Stomach (tissue), 4 donors: ENCODE results near the gene ERC1.

ENCODE experiments used
- CTCF ChIP-seq, 7 experiments: fragments of 450-650 bp in 4 of 7; fragments of 200-600 bp in 3 of 7; sonication (generic) in 3 of 7; IDR thresholded peaks; one replicate each; pipeline ENCODE4 v1.5.1; 2016 to 2019; ENCODE audit warnings: antibody characterized with exemption in 7 of 7, control low read depth in 2 of 7, mild to moderate bottlenecking in 1 of 7
- EP300 ChIP-seq: sonication (generic); formaldehyde crosslinking; IDR thresholded peaks from one replicate; pipeline ENCODE4 v1.6.1; 2017; ENCODE audit warnings: antibody characterized with exemption
- POLR2A ChIP-seq, 4 donors: fragments of 450-650 bp; IDR thresholded peaks; one replicate each; pipeline ENCODE4 v1.6.1; 2016; ENCODE audit warnings: antibody characterized with exemption in 4 of 4, control low read depth in 2 of 4, mild to moderate bottlenecking in 1 of 4, moderate library complexity in 1 of 4
- POLR2AphosphoS5 ChIP-seq, 3 donors: sonication (generic); formaldehyde crosslinking; IDR thresholded peaks; one replicate each; pipeline ENCODE4 v1.6.1; 2016; ENCODE audit warnings: antibody characterized with exemption in 3 of 3

GRCh38 chr12:1003600-1004271, 12.7 kb downstream of the ERC1 start:
- TF ChIP-seq CTCF (IDR thresholded peaks at IDR 0.05), result no peak
- no peak for TF ChIP-seq POLR2AphosphoS5 (IDR thresholded peaks at IDR 0.05)
- no peak for TF ChIP-seq EP300
- no peak for TF ChIP-seq POLR2A (IDR thresholded peaks at IDR 0.05)
